ENCODE measurements around the gene PADI4. TPM values are rescaled to one million over a fixed set of nuclear protein-coding genes. Genes with fewer than 3 reads are reported as not detected.

The PADI4 gene
- total and polyA plus RNA-seq, 2 donors (not counting 3 experiments of a cell fraction or from before 2014, with no cell fraction given), result not detected

DNA sequence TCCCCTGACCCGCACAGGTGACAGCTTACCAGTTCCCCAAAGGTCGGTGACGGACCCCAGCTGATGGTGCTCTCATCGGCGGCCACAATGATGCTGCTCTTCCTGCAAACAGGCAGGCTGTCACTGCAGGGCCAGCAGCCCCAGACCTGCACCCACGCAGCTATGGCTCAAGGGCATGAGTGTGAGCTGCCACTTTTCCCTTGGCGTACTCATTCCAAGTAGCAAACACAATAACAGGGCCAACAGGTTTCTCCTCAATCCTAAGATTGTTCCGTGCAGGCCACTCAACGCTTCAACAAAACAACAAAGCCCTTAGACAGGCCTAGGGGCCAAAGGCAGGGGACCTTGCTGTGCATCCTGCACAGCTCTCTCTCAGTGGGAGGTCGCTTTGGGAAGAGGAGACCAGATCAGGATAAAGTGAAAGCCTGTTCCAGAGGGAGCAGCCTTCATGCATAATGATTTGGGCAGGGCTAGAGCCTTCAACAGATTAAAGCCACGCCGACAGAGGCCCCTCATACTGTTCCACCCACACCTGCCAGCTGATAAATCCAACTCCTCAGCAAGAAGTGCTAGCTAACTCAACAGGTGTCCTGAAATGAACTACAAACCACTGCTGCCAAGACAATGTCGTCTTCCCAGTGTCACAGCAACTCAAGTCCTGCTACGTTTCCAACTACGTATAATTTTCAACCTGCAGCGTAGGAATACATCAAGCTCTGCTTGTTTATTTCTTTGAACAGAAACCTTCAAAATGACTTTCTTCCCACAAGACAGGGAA, 104.3 kb downstream of the PADI4 start:
- H3K9me1 ChIP-seq (replicated peaks; ENCODE audit: control insufficient read depth, extremely low read depth, insufficient read depth, low read length), result no peaks in the 10 kb centered on the region
- dilution Hi-C loops (cut with MboI; ENCODE audit: extremely low pct_ligation_motif_present, low sequenced_read_pairs), result no loop called here
- H3K36me3 ChIP-seq (ENCODE audit: control insufficient read depth in 2 of 2, extremely low read depth in 1 of 2, insufficient read depth in 2 of 2, low read length in 2 of 2), result peaks cover 47 to 81% of the 10 kb centered on the region in 2 experiments
- H3K4me3 ChIP-seq (replicated peaks in 1 of 3; ENCODE audit: insufficient read depth in 1 of 3, low read depth in 1 of 3, low read length in 3 of 3), result no peak overlapping the region
- H4K20me1 ChIP-seq (replicated peaks; ENCODE audit: control insufficient read depth, extremely low read depth, insufficient read depth, low read length), result peaks cover 2% of the 10 kb centered on the region
- CTCF ChIA-PET, result interaction anchor here (1.1 kb wide), 1 partner anchor 8 kb away, joined by 5 read pairs; no protein-coding TSS in a partner anchor
- no peaks in the 10 kb centered on the region for H3K79me2 ChIP-seq (ENCODE audit: control insufficient read depth, insufficient read depth, low read length)
- POLR2A ChIA-PET, result no interaction called here
- no peaks in the 10 kb centered on the region for H3K4me1 ChIP-seq (ENCODE audit: control insufficient read depth, extremely low read depth, insufficient read depth, low read length)
- H2AFZ ChIP-seq (ENCODE audit: low read depth, low read length), result no peak overlapping the region
- H3K27me3 ChIP-seq (ENCODE audit: control insufficient read depth in 2 of 2, insufficient read depth in 2 of 2, low read length in 2 of 2), result no peaks in the 10 kb centered on the region
- no peak for DNase-seq (ENCODE audit: low read depth, low spot score)
- no peak overlapping the region for H3K4me2 ChIP-seq (ENCODE audit: insufficient read depth, low read length)
- no peak for FAIRE-seq
- no peak for TF ChIP-seq GATA2 (IDR thresholded peaks at IDR 0.05; ENCODE audit: insufficient read depth, insufficient read length, low read depth, low read length)
- TF ChIP-seq, protein P1, sequence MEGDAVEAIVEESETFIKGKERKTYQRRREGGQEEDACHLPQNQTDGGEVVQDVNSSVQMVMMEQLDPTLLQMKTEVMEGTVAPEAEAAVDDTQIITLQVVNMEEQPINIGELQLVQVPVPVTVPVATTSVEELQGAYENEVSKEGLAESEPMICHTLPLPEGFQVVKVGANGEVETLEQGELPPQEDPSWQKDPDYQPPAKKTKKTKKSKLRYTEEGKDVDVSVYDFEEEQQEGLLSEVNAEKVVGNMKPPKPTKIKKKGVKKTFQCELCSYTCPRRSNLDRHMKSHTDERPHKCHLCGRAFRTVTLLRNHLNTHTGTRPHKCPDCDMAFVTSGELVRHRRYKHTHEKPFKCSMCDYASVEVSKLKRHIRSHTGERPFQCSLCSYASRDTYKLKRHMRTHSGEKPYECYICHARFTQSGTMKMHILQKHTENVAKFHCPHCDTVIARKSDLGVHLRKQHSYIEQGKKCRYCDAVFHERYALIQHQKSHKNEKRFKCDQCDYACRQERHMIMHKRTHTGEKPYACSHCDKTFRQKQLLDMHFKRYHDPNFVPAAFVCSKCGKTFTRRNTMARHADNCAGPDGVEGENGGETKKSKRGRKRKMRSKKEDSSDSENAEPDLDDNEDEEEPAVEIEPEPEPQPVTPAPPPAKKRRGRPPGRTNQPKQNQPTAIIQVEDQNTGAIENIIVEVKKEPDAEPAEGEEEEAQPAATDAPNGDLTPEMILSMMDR (IDR thresholded peaks at IDR 0.05; ENCODE audit: extremely low read depth in 1 of 2, insufficient read depth in 1 of 2, low read depth in 1 of 2, low read length in 2 of 2), result no peak
- TF ChIP-seq POLR2AphosphoS5 (IDR thresholded peaks at IDR 0.05; ENCODE audit: insufficient read depth, low read depth, low read length), result no peak
- TF ChIP-seq MYC (IDR thresholded peaks at IDR 0.05; ENCODE audit: low read depth, low read length), result no peak
- no peak for TF ChIP-seq MAX (IDR thresholded peaks at IDR 0.05; ENCODE audit: insufficient read depth, insufficient read length)
- no peak overlapping the region for H3K9ac ChIP-seq (replicated peaks; ENCODE audit: extremely low read depth, insufficient read depth, low read length)
- intact Hi-C loops (cut with micrococcal nuclease), result no loop called here
- BruUV-seq (replicated peaks), result no TSS peak
- H3K9me3 ChIP-seq (replicated peaks; ENCODE audit: control insufficient read depth, insufficient read depth, low read length), result no peaks in the 10 kb centered on the region
- no peak overlapping the region for H3K27ac ChIP-seq (ENCODE audit: insufficient read depth, low read depth, low read length)

Small RNAs within 50 kb of the gene (microRNA-seq; reads per million reads assigned to microRNA genes)
- gene MIR3972 (ENCODE audit: borderline number of aligned reads, borderline replicate concordance), result not detected

Small RNAs within 50 kb of the gene (small RNA-seq; reads per million reads assigned to genes)
- gene MIR3972 (ENCODE audit: insufficient read depth, insufficient read length, low read depth, low replicate concordance), result not detected

Other genes with a start within 250 kb of the PADI4 start
- not detected in 2 replicates for gene PADI2, start 188.7 kb upstream of the PADI4 start, total RNA-seq
- gene PADI2, start 188.7 kb upstream of the PADI4 start, polyA plus RNA-seq, result not detected in 2 replicates
- not detected in 2 replicates for gene PADI1, start 103.1 kb upstream of the PADI4 start, total RNA-seq
- 0.01 and 0.03 TPM in 2 replicates for gene PADI1, start 103.1 kb upstream of the PADI4 start, polyA plus RNA-seq
- not detected in 2 replicates for gene PADI3, start 59.1 kb upstream of the PADI4 start, total RNA-seq
- gene PADI3, start 59.1 kb upstream of the PADI4 start, polyA plus RNA-seq, result not detected in 2 replicates
- not detected in 2 replicates for gene PADI6, start 64.0 kb downstream of the PADI4 start, total RNA-seq
- not detected in 2 replicates for gene PADI6, start 64.0 kb downstream of the PADI4 start, polyA plus RNA-seq
- gene RCC2, start 131.5 kb downstream of the PADI4 start, total RNA-seq, result 160 and 166 TPM in 2 replicates
- gene RCC2, start 131.5 kb downstream of the PADI4 start, polyA plus RNA-seq, result 125 and 137 TPM in 2 replicates
- gene ARHGEF10L, start 231.5 kb downstream of the PADI4 start, total RNA-seq, result 4.3 and 5.2 TPM in 2 replicates
- 1.9 and 3.3 TPM in 2 replicates for gene ARHGEF10L, start 231.5 kb downstream of the PADI4 start, polyA plus RNA-seq